GM12865 (cell line): ENCODE results near the gene OPCML.

Experiments used
- DNase-seq: peaks from one replicate; pipeline ENCODE4 v3.0.0; 2010; ENCODE audit warnings: low read depth
- H3K4me3 ChIP-seq: 2 replicates; pipeline ENCODE4 v1.5.1; 2011; ENCODE audit warnings: mild to moderate bottlenecking, low read depth, low read length, control low read depth
- CTCF ChIP-seq: IDR thresholded peaks from 2 replicates; pipeline ENCODE4 v1.5.1; 2011; ENCODE audit warnings: low read length, control low read depth, low read depth, inconsistent platforms; ENCODE audit not compliant: insufficient read depth; ENCODE audit errors: missing control alignments

The OPCML gene

GRCh38 chr11:132365650-132366049 is 1166.7 kb downstream of the OPCML start:
- no peak for DNase-seq
- H3K4me3 ChIP-seq, result no peak overlapping the region
- no peak for TF ChIP-seq CTCF
